Activated CD8-positive, alpha-beta memory T cell treated with anti-CD3 and anti-CD28 coated beads for 24 hours (primary cell): Measurements from ENCODE around the gene SLC20A1.
"Not testable (repeated sequence)": the region's sequence is repeated elsewhere in the genome, so short reads cannot be mapped to it uniquely, and the experiment has no call there.

ENCODE experiments used
- DNase-seq: peaks from one replicate; pipeline ENCODE4 v3.0.0-alpha.2; 2020

SLC20A1 gene

GRCh38 chr2:112645310-112646101, at the start of gene SLC20A1:
Gene SLC20A1, plus strand, starts transcription at chr2:112645939. Its CDS starts 890 bp downstream, at chr2:112646829.
- peak; percentile 99 for DNase-seq

GRCh38 chr2:112597537-112598322, 48.0 kb upstream of the SLC20A1 start:
- DNase-seq, result no peak

- no peak for DNase-seq
Measured at GRCh38 chr2:112600634-112601033, 45.1 kb upstream of the SLC20A1 start.

GRCh38 chr2:112601754-112602153, 44.0 kb upstream of the SLC20A1 start:
- peak; percentile 32 for DNase-seq

- DNase-seq, result peak; percentile 3
Measured at GRCh38 chr2:112602917-112603316, 42.8 kb upstream of the SLC20A1 start.

- peak; percentile 11 for DNase-seq
Measured at GRCh38 chr2:112603731-112604130, 42.0 kb upstream of the SLC20A1 start.

GRCh38 chr2:112604952-112605351, 40.8 kb upstream of the SLC20A1 start:
- no peak for DNase-seq

GRCh38 chr2:112605926-112606325, 39.8 kb upstream of the SLC20A1 start:
- DNase-seq, result no peak

GRCh38 chr2:112606547-112606946, 39.2 kb upstream of the SLC20A1 start:
- no peak for DNase-seq

GRCh38 chr2:112607680-112608438, 37.9 kb upstream of the SLC20A1 start:
- no peak for DNase-seq

GRCh38 chr2:112609320-112609719, 36.4 kb upstream of the SLC20A1 start:
- not testable (repeated sequence) for DNase-seq

- not testable (repeated sequence) for DNase-seq
Measured at GRCh38 chr2:112612283-112612682, 33.5 kb upstream of the SLC20A1 start.

- DNase-seq, result peak; percentile 40
Measured at GRCh38 chr2:112614201-112614840, 31.4 kb upstream of the SLC20A1 start.

- DNase-seq, result peak; percentile 42
Measured at GRCh38 chr2:112615051-112615450, 30.7 kb upstream of the SLC20A1 start.

GRCh38 chr2:112615798-112616197, 29.9 kb upstream of the SLC20A1 start:
- DNase-seq, result peak; percentile 1

- DNase-seq, result no peak
Measured at GRCh38 chr2:112618383-112618782, 27.4 kb upstream of the SLC20A1 start.

GRCh38 chr2:112621790-112622527, 23.8 kb upstream of the SLC20A1 start:
- DNase-seq, result peak; percentile 21

GRCh38 chr2:112622528-112622849, 23.2 kb upstream of the SLC20A1 start:
- DNase-seq, result no peak

- DNase-seq, result peak; percentile 82
Measured at GRCh38 chr2:112623913-112624777, 21.6 kb upstream of the SLC20A1 start.

- DNase-seq, result peak; percentile 53
Measured at GRCh38 chr2:112625474-112626114, 20.1 kb upstream of the SLC20A1 start.
